ENCODE measurements around the gene TOP2B.

Gene TOP2B

GRCh38 chr3:25674670-25675069 lies 10.0 kb upstream of the TOP2B start:
- no peak for DNase-seq (ENCODE audit: low read depth)

- DNase-seq (ENCODE audit: low read depth), result no peak
Measured at GRCh38 chr3:25673738-25674298, 9.1 kb upstream of the TOP2B start.

GRCh38 chr3:25665315-25666280 lies 891 bp upstream of the TOP2B start:
- no peak for DNase-seq (ENCODE audit: low read depth)

GRCh38 chr3:25663869-25664811 lies 567 bp downstream of the TOP2B start:
- peak; percentile 53 for DNase-seq (ENCODE audit: low read depth)

GRCh38 chr3:25663347-25663868 lies 1.3 kb downstream of the TOP2B start:
- DNase-seq (ENCODE audit: low read depth), result no peak

GRCh38 chr3:25662736-25663320 lies 1.9 kb downstream of the TOP2B start:
- no peak for DNase-seq (ENCODE audit: low read depth)

GRCh38 chr3:25661694-25662437 lies 2.8 kb downstream of the TOP2B start:
- DNase-seq (ENCODE audit: low read depth), result no peak

- no peak for DNase-seq (ENCODE audit: low read depth)
Measured at GRCh38 chr3:25658836-25659235, 5.9 kb downstream of the TOP2B start.

- DNase-seq (ENCODE audit: low read depth), result no peak
Measured at GRCh38 chr3:25657293-25657692, 7.4 kb downstream of the TOP2B start.

- no peak for DNase-seq (ENCODE audit: low read depth)
Measured at GRCh38 chr3:25655659-25656058, 9.0 kb downstream of the TOP2B start.

- DNase-seq (ENCODE audit: low read depth), result no peak
Measured at GRCh38 chr3:25654576-25654975, 10.1 kb downstream of the TOP2B start.

GRCh38 chr3:25653322-25653721 lies 11.4 kb downstream of the TOP2B start:
- DNase-seq (ENCODE audit: low read depth), result no peak

- no peak for DNase-seq (ENCODE audit: low read depth)
Measured at GRCh38 chr3:25652921-25653320, 11.8 kb downstream of the TOP2B start.

- DNase-seq (ENCODE audit: low read depth), result no peak
Measured at GRCh38 chr3:25648925-25649830, 15.5 kb downstream of the TOP2B start.

- DNase-seq (ENCODE audit: low read depth), result peak; percentile 31
Measured at GRCh38 chr3:25648107-25648535, 16.6 kb downstream of the TOP2B start.

GRCh38 chr3:25635038-25635437 lies 29.7 kb downstream of the TOP2B start:
- no peak for DNase-seq (ENCODE audit: low read depth)

- no peak for DNase-seq (ENCODE audit: low read depth)
Measured at GRCh38 chr3:25633919-25634318, 30.8 kb downstream of the TOP2B start.

GRCh38 chr3:25631989-25632388 lies 32.7 kb downstream of the TOP2B start:
- DNase-seq (ENCODE audit: low read depth), result no peak

GRCh38 chr3:25621087-25621486 lies 43.6 kb downstream of the TOP2B start:
- DNase-seq (ENCODE audit: low read depth), result no peak

- no peak for DNase-seq (ENCODE audit: low read depth)
Measured at GRCh38 chr3:25620493-25620892, 44.2 kb downstream of the TOP2B start.

Measured in stimulated activated CD8-positive, alpha-beta memory T cell treated with anti-CD3 and anti-CD28 coated beads, Interleukin-12 subunit alpha, Interleukin-12 subunit beta, amount 100 ng/mL, for 4 hours (primary cell).